Testis (tissue), 2 donors: ENCODE data around the gene VWF.

Source experiments
- POLR2A ChIP-seq: fragments of 450-650 bp; IDR thresholded peaks from one replicate; pipeline ENCODE4 v1.6.1; 2017; ENCODE audit warnings: antibody characterized with exemption, mild to moderate bottlenecking, moderate library complexity
- TF ChIP-seq, protein P1 (sequence below), 3 experiments: fragments of 450-650 bp in 2 of 3; fragments of 200-600 bp in 1 of 3; sonication (generic) in 1 of 3; IDR thresholded peaks; one replicate each; pipeline ENCODE4 v1.5.1; 2016 to 2019; ENCODE audit warnings: antibody characterized with exemption in 3 of 3, mild to moderate bottlenecking in 2 of 3, moderate library complexity in 1 of 3

- TF ChIP-seq, protein P1, sequence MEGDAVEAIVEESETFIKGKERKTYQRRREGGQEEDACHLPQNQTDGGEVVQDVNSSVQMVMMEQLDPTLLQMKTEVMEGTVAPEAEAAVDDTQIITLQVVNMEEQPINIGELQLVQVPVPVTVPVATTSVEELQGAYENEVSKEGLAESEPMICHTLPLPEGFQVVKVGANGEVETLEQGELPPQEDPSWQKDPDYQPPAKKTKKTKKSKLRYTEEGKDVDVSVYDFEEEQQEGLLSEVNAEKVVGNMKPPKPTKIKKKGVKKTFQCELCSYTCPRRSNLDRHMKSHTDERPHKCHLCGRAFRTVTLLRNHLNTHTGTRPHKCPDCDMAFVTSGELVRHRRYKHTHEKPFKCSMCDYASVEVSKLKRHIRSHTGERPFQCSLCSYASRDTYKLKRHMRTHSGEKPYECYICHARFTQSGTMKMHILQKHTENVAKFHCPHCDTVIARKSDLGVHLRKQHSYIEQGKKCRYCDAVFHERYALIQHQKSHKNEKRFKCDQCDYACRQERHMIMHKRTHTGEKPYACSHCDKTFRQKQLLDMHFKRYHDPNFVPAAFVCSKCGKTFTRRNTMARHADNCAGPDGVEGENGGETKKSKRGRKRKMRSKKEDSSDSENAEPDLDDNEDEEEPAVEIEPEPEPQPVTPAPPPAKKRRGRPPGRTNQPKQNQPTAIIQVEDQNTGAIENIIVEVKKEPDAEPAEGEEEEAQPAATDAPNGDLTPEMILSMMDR (IDR thresholded peaks at IDR 0.05) = no peak
- no peak for TF ChIP-seq POLR2A
These were observed 219.5 kb downstream of the VWF start for GRCh38 chr12:5904969-5905368.
